Stimulated activated CD8-positive, alpha-beta memory T cell treated with anti-CD3 and anti-CD28 coated beads, Interleukin-15, amount 100 ng/mL, for 48 hours (primary cell): ENCODE results near the gene NT5C3A.
A peak's percentile ranks its signal among the peaks of the same experiment; 100 is the strongest.
"Not testable (repeated sequence)": the region's sequence is repeated elsewhere in the genome, so short reads cannot be mapped to it uniquely, and the experiment has no call there.

Experiments used
- DNase-seq, 2 donors: peaks; one replicate each; pipeline ENCODE4 v3.0.0-alpha.2; 2020; ENCODE audit warnings: low read depth in 2 of 2

Gene NT5C3A

DNA sequence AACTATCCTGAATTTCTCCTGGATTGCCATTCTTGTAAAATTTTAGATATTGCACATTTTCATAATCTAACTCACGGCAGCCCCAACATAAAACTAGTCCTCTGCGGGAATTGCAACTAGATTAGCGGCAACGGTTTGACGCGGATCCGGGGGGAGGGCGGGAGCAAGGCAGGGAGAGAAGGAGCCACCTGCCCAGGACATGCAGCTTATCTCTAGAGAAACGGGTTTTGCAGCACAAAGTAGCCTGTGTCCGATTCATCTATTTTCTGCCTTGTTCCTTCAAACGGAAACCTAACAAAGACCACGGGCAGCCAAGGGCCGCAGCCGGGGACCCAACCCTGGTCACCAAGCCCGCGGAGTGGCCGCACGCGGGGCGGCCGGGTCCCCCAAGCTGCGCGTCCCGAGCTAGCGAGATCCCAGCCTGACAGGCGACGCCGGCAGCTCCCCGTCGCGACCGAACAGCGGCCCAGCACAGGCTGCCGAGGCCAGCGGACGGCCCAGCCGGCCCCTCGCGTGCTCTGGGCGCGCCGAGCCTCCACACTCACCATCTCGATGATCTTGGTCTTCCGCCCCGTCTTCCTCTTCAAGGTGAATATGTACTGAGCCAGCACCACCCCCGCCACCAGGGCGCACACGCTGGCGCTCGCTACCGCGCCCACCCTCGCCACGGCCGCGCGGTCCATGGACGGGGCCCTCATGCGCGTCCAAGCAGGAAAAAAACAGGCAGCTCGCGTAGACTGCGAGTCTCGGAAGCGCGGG lies at the start of gene NT5C3A:
Gene NT5C3A, minus strand, starts transcription at position 754 of the 759 bp plus-strand sequence. Its CDS starts 71 bp downstream, at position 683.
- peak in 1 of 2 donors; percentile 8 for DNase-seq

- DNase-seq: no peak
These were observed 49.0 kb upstream of the NT5C3A start for GRCh38 chr7:33111614-33112013.

- DNase-seq: no peak
These were observed 47.2 kb upstream of the NT5C3A start for GRCh38 chr7:33109758-33110238.

DNA sequence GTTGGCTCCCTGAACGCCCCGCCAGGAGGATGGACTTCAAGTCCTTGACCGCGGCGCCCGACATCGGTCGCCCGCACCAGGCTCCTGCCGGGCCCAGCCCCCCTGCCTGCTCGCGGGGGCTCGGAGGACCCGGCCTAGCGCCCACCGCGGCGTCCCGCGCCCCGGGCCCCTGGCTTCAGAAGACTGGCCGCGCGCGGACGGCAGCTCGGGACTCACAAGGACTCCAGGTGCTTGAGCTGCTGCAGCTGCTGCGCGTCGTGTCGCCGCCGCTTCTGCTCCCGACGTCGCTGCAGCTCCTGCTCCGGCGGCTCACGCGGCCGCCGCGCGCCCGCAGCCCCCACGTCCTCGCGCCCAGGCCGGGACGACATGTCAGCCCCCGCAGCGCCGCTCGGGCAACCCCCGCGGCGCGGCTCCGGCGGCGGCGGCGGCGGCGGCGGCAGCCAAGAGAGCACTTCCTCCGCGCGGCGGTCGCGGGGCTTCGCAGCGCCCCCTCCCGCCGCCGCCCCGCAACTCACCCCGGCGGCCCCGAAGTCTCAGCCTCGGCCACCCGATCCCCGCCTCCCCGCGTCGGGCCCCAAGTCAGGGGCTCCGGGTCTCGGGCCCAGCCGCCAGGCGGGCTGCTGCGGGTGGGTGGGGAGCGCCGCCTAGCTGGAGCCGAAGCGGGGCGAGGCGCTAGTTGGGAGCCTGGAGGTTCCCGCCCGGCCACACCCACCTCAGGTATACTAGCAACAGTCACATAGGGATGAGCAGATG lies 46.6 kb upstream of the NT5C3A start, which contains the start of gene RP9:
Gene RP9, minus strand, starts transcription at position 400 of the 753 bp plus-strand sequence. Its CDS starts 32 bp downstream, at position 368.
- DNase-seq: peak; percentile 63 to 80

- no peak for DNase-seq
These were observed 46.0 kb upstream of the NT5C3A start for GRCh38 chr7:33108554-33109004.

DNA sequence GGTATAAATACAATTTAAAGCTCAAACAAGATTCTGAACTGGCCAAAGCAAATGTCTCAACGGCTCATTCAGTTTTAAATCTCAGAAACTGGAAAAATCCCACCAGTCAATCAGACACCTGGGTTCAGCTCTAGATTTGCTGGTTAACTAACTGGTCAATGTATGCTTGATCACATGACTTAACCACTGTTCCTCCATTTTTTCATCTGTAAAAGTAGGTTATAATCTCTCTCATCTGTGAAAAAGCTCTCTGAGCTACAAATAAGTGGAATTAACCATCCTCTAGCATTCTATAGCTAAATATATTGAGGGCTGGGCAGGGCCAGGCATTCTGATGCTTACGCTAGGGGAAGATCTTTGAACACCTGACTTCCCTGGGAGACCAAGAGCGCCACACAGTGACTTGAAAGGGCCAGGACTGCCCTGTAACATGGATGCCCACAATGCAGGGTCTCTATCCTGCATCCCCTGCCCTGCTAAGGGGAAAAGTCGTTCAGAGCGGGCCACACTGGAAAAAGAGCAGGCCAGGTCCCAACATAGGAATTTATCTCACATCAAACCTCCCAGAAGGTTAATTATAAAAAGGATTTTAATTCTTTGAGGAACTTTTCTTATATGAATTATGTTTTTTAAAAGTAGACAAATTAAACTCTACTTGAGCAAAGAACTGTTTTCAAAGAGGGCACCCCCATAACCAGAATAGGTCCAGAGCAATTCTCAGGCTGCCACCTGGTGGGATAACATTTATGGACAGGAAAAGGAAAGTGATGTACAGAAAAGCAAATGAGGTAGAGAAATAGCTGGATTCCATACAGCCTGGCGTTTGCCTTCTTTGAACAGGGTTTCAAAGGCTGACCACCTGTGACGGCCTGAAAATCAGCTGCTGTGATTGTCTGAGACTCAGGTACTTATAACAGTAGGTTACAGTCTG lies 44.8 kb upstream of the NT5C3A start:
- no peak for DNase-seq

DNA sequence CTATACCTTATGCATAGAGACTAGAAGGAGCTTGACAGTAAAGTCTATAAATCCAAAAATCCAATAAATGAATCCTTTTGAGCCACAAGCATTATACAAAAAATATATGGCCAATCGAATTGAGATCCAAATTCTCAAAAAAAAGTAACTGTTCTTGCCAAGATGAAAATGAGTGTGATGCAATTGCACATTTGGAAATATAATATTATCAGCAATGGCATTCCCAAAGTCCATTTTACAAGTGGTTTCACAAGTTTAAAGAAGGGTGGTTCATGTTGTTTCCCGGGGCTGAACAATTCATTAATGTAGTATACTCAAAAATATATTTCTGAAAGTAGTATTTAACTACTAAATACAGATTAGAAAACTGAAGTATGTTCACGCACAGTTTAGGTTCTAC lies 39.3 kb upstream of the NT5C3A start:
- DNase-seq: no peak

- no peak for DNase-seq
These were observed 38.2 kb upstream of the NT5C3A start for GRCh38 chr7:33100770-33101169.

DNA sequence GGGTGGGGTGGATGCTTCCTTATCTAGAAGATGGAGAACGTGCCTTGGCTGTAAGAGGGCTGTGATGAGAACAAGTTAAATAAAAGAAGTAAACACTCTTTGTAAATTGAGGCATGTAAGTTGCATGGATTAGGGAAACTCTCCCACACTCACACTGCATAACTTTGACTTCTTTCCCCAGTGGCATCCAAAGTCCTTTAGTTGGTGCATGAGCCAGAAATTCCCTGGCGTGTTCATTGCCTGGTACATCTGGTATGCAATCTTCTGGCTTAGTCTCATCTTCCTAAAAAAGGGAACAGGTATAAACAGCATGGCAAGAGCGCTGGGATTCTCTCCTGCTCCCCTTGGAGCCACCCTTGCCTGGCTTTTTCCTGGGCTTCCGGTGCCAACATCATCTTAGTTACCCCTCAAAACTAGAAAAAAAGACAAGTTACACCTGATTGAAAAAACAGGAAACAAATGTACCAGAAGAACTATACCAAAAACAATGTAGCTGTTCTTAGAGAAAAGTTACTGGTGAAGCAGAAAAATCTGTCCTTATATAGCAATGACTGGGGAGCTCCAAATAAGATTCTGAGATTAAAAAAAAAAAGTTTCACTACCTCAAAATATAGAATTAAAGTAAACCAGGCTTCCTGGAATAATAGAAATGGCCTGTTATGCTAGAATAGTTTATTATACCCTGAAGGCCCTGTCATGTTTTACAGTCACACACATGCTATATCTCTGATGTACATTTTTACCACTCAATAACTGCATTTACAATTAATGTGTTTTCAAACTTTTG lies 36.8 kb upstream of the NT5C3A start:
- no peak for DNase-seq

- not testable (repeated sequence) for DNase-seq
These were observed 32.2 kb upstream of the NT5C3A start for GRCh38 chr7:33094745-33095275.

DNA sequence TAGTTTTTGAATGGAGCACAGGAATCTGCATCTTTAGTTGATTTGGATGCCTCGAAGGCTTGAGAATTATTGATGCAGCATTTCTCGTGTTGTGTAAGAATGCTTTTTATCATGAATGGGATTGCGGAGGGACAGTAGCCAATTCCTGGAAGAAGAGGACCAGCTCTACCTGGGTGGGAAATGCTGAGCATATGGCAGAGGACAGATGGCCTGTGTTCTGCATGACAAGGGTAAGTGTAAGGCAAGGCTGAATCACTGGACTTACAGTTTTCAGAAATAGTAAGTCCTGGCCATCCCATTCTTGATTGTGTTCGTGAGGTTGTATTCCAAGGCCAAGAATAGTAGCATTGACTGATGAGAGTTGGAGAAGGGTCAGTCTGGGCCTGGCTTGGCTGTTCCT lies 30.7 kb upstream of the NT5C3A start:
- DNase-seq: no peak

DNA sequence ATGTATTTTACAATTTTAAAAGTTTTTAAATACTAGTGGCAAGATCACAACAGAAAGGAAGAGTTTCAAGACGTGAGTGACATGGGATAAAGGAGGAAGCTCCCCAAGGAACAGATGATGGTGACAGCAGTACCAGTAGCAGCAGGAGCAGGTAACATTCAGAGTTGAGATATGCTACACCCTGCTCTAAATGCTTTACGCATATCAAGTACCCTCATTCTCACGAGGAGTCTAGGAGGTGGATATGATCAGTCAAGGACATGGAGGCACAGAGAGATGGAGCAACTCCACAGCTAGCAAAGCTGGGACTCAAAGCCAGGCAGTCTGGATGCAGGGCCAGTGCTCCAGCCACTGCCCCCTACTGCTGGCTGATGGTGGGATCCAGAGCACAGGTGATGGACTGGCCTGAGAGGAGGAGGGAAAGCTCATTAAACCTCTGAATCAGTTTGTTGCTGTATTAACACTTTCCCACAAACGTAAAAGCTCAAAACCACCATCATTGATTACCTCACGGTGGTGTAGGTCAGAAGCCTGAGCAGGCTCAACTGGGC lies 29.1 kb upstream of the NT5C3A start:
- DNase-seq: no peak

DNA sequence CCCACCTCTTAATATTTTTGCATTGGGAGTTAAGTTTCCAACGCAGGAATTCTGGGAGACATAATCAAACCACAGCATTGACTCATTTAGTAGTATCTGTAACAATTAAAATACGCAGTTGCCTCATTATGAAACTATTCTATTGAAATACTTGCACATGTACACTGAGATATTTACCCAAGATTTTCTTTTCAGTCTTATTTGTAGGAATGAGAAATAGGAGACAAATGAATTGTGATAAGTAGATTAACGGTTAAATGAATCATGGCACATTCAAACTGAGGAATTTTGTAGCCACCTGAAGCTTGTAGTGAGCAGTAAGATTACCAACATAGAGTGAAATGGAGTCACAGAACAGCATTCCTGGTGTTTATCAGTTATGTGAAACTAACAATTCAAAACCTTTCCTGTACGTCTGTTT lies 28.5 kb upstream of the NT5C3A start:
- no peak for DNase-seq

DNA sequence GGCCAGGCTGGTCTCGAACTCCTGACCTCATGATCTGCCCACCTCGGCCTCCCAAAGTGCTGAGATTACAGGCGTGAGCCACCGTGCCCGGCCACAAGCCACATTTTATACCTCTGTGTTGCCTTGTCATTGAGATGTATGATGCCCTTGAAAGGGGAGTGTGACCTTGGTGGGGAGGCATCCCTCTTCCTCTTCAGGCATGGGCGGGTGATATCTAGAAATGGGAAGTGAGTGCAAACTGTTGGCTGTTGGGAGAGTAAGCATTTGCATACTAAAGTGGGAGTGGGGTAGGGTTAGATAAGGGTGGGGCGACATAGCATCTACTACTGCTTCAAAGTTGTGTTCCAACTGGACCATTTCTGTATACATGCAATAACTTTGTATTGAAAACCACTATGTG lies 26.6 kb upstream of the NT5C3A start:
- no peak for DNase-seq

GRCh38 chr7:33087858-33088257 lies 25.3 kb upstream of the NT5C3A start:
- no peak for DNase-seq

DNA sequence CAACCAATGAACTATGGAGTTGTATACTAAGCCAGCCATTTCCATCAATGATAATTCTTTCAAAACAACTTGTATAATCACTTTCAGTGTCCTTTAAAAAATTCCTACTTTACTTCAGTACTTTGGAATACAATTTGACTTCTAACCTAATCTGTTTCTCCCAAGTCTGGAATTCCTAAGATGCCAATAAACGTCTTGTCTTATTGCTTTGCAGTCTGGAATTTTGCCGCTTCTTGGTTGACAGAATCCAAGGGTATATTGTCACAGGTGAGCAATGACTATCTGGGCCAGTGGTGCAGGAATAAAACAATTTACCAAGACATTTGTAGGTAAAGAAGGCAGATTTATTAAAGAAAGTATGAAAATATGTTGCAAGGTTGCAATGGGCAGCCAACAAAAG lies 24.8 kb upstream of the NT5C3A start:
- no peak for DNase-seq

DNA sequence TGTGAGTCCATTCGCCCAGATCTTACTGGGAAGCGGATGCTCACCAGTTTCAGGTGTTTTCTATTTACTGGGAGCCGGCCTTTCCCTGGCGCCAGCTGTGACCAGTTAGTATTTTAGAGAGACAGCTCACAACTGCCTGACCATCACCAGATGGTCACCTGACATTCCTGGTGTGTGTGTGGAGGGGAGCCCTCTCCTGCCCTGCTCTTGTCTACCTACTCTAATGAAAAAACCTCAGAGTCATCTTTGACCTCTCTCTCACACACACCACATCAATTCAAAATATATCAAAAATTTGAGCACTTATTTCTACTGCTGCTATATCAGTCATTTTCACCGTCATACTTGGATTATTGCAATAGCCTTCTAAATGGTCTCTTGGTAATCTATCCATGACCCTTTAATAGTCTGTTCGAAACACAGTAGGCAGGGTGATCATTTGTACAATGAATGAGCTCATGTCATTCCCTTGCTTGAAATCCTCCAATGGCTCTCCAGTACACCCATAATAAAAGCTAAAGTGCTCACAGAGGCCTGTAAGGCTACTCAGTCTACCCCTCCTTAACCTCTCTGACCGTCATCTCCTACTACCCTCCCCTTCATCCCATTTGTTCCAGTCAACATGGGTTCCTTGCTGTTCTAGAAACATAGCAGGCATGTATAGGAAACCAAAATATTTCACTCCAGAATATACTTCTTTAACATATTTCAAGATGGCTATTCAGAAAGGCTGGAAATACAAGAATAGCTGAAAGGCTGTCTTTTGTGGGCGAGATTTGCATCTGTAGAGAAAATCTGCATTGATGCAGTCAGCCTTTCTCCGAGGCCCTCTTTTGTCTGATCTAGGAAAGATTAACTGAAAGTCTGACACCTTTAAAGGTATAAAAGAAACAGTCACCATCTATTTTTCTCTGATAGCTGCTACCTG lies 17.5 kb upstream of the NT5C3A start:
- no peak for DNase-seq

DNA sequence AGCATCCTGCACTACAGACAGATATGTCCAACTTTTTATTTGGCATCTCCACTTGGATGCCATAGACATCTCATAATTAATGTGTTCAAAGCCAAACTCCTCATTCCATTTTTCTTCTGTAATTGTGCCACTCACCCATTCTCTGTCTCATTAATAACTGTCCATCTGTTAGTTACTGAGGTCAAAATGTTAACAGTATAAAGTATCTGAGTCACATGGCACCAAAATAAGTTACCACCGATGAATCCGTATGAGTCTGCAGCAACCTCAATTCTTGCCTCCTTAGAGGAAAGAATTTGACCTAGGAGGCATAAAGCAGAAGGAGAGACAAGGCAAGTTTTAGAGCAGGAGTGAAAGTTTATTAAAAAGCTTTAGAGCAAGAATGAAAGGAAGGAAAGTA lies 16.5 kb upstream of the NT5C3A start:
- no peak for DNase-seq

GRCh38 chr7:33076737-33077136 lies 14.2 kb upstream of the NT5C3A start:
- DNase-seq: no peak
